MM.1S (cell line): ENCODE measurements around the gene PRKAR1B.

Experiments
- DNase-seq: peaks from one replicate; pipeline ENCODE4 v3.0.0-alpha.2; 2015
- H2AFZ ChIP-seq: fragments of 300-600 bp; sonication (generic); 2 replicates; pipeline ENCODE4 v1.6.0; 2016; ENCODE audit warnings: antibody characterized with exemption, low read length
- H3F3A ChIP-seq: fragments of 300-600 bp; sonication (generic); 2 replicates; pipeline ENCODE4 v1.6.1; 2016; ENCODE audit warnings: mild to moderate bottlenecking, antibody characterized with exemption, low read length, moderate library complexity, mixed read lengths; ENCODE audit not compliant: insufficient read depth
- H3K27ac ChIP-seq: fragments of 300-600 bp; sonication (generic); 2 replicates; pipeline ENCODE4 v1.5.1; 2016; ENCODE audit warnings: mild to moderate bottlenecking, low read length
- H3K27me3 ChIP-seq: fragments of 300-600 bp; sonication (generic); replicated peaks from 2 replicates; pipeline ENCODE4 v1.6.0; 2016; ENCODE audit warnings: low read length; ENCODE audit not compliant: insufficient read depth
- H3K36me3 ChIP-seq: fragments of 300-600 bp; sonication (generic); replicated peaks from 2 replicates; pipeline ENCODE4 v1.6.1; 2016; ENCODE audit warnings: mild to moderate bottlenecking, low read length, mixed read lengths; ENCODE audit not compliant: insufficient read depth
- H3K4me1 ChIP-seq: fragments of 300-600 bp; sonication (generic); 2 replicates; pipeline ENCODE4 v1.6.1; 2016; ENCODE audit warnings: low read length, mixed read lengths
- H3K4me2 ChIP-seq: fragments of 300-600 bp; sonication (generic); 2 replicates; pipeline ENCODE4 v1.6.0; 2016; ENCODE audit warnings: low read depth, low read length
- H3K4me3 ChIP-seq: fragments of 300-600 bp; sonication (generic); 2 replicates; pipeline ENCODE4 v1.5.1; 2016; ENCODE audit warnings: low read length, mixed read lengths
- H3K79me2 ChIP-seq: fragments of 300-600 bp; sonication (generic); 2 replicates; pipeline ENCODE4 v1.6.1; 2016; ENCODE audit warnings: mixed run types, low read length, mixed read lengths
- H3K9ac ChIP-seq: fragments of 300-600 bp; sonication (generic); 2 replicates; pipeline ENCODE4 v1.6.1; 2016; ENCODE audit warnings: low read length, mixed read lengths
- H3K9me2 ChIP-seq: fragments of 300-600 bp; sonication (generic); replicated peaks from 2 replicates; pipeline ENCODE4 v1.6.1; 2016; ENCODE audit warnings: mild to moderate bottlenecking, low read length, mixed read lengths; ENCODE audit not compliant: insufficient read depth
- H3K9me3 ChIP-seq: fragments of 300-600 bp; sonication (generic); replicated peaks from 2 replicates; pipeline ENCODE4 v1.6.1; 2016; ENCODE audit warnings: mild to moderate bottlenecking, low read length, mixed read lengths; ENCODE audit not compliant: insufficient read depth
- H4K20me1 ChIP-seq: fragments of 300-600 bp; sonication (generic); 2 replicates; pipeline ENCODE4 v1.6.1; 2016; ENCODE audit warnings: mild to moderate bottlenecking, low read length, moderate library complexity, mixed read lengths; ENCODE audit not compliant: insufficient read depth
- CTCF ChIP-seq: fragments of 300-600 bp; sonication (generic); IDR thresholded peaks from 2 replicates; pipeline ENCODE4 v1.5.1; 2016; ENCODE audit warnings: antibody characterized with exemption, low read length, mixed read lengths
- EZH2 ChIP-seq: fragments of 300-600 bp; sonication (generic); optimal IDR thresholded peaks from 2 replicates; pipeline ENCODE3; 2017; ENCODE audit warnings: low read depth, mild to moderate bottlenecking, antibody characterized with exemption, low read length, mixed read lengths
- EZH2phosphoT487 ChIP-seq: fragments of 300-600 bp; sonication (generic); IDR thresholded peaks from 2 replicates; pipeline ENCODE4 v1.6.1; 2018; ENCODE audit warnings: antibody characterized with exemption, low read length

Gene PRKAR1B

DNA sequence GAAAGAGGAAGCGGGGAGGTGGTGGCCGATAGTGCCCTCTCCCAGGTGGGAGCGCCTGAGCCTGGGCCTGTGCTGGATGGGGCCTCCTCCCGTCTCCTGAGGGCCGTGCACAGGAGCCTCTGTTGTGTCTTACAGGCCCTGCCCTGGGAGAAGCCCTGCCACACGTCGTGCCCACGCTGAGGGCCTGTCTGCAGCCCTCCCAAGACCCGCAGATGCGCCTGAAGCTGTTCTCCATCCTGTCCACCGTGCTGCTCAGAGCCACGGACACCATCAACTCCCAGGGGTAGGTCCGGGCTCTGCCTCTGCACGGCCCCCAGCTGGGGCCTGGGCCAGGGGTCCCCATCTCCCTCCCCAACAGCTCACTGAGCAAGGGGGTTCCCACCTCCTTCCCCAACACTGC lies 43.3 kb upstream of the PRKAR1B start:
- Histone ChIP-seq H3F3A (no peaks in the 10 kb centered on the region), H4K20me1 (no peaks in the 10 kb centered on the region), H3K27ac (no peak overlapping the region), H3K9me2 (no peaks in the 10 kb centered on the region), H3K9me3 (no peaks in the 10 kb centered on the region), H3K9ac (no peak overlapping the region), H3K79me2 (no peaks in the 10 kb centered on the region), H3K36me3 (no peaks in the 10 kb centered on the region), H3K4me3 (no peak overlapping the region), H3K4me1 (no peaks in the 10 kb centered on the region), H3K27me3 (no peaks in the 10 kb centered on the region), H2AFZ (no peak overlapping the region), H3K4me2 (no peak overlapping the region)
- DNase-seq = no peak
- TF ChIP-seq CTCF = no peak
- no peak for TF ChIP-seq EZH2
- no peak for TF ChIP-seq EZH2phosphoT487

- Histone ChIP-seq H4K20me1 (no peaks in the 10 kb centered on the region), H3K4me3 (no peak overlapping the region), H3K27ac (no peak overlapping the region), H3K9me3 (no peaks in the 10 kb centered on the region), H3K4me1 (no peaks in the 10 kb centered on the region), H2AFZ (no peak overlapping the region), H3K9me2 (no peaks in the 10 kb centered on the region), H3K79me2 (no peaks in the 10 kb centered on the region), H3K36me3 (peaks cover under 1% of the 10 kb centered on the region; the same call in 1 of the 2 replicates), H3K9ac (no peak overlapping the region), H3K4me2 (no peak overlapping the region), H3F3A (no peaks in the 10 kb centered on the region), H3K27me3 (no peaks in the 10 kb centered on the region)
- TF ChIP-seq CTCF = no peak
- no peak for TF ChIP-seq EZH2
- TF ChIP-seq EZH2phosphoT487 = no peak
- no peak for DNase-seq
These were observed 41.9 kb upstream of the PRKAR1B start for GRCh38 chr7:768881-769504.

DNA sequence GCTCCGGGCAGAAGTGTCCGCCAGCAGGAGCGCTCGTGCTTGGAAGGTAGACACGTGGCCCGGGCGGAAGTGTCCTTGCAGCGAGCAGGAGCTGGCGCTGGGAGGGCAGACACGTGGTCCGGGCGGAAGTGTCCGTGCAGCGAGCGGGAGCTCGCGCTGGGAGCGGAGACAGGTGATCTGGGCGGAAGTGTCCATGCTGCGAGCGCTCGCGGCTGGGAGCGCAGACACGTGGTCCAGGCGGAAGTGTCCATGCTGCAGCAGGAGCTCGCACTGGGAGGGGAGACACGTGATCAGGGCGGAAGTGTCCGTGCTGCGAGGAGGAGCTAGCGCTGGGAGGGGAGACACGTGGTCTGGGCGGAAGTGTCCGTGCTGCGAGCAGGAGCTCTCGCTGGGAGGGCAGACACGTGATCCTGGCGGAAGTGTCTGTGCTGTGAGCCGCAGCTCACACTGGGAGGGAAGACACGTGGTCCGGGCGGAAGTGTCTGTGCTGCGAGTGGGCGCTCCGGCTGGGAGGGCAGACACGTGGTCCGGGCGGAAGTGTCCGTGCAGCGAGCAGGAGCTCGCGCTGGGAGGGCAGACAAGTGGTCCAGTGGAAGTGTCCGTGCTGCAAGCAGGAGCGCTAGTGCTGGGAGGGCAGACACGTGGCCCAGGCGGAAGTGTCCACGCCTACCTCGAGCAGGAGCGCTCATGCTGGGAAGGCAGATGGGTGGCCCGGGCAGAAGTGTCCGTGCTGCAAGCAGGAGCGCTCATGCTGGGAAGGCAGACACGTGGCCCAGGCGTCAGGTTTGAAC lies 41.1 kb upstream of the PRKAR1B start:
- DNase-seq = no peak
- Histone ChIP-seq H3K9ac (no peak overlapping the region), H3K9me3 (no peaks in the 10 kb centered on the region), H3K4me3 (no peak overlapping the region), H3K79me2 (no peaks in the 10 kb centered on the region), H3K27me3 (no peaks in the 10 kb centered on the region), H3K4me1 (no peaks in the 10 kb centered on the region), H4K20me1 (no peaks in the 10 kb centered on the region), H3K9me2 (no peaks in the 10 kb centered on the region), H2AFZ (no peak overlapping the region), H3K4me2 (no peak overlapping the region), H3F3A (no peaks in the 10 kb centered on the region), H3K27ac (no peak overlapping the region), H3K36me3 (peaks cover 5% of the 10 kb centered on the region; the same call in 1 of the 2 replicates)
- TF ChIP-seq CTCF (no peak), EZH2 (no peak), EZH2phosphoT487 (no peak)
